Caco-2 (cell line): ENCODE results near the gene GCN1. TPM values are rescaled to one million over a fixed set of nuclear protein-coding genes. Genes with fewer than 3 reads are reported as not detected.

Experiments
- BruUV-seq: library from RNA; stranded (reverse); fragments of 400-500 nt; replicated peaks from 2 replicates; lab custom pipeline; 2021; lab: Mats Ljungman, UMichigan
- CTCF ChIA-PET: fragments of 300-600 bp; sonication (Branson Sonifier 250); formaldehyde crosslinking; loops from one replicate; lab custom pipeline; 2022; ENCODE audit warnings: antibody characterized with exemption; lab: Charles Lee
- POLR2A ChIA-PET: fragments of 300-600 bp; sonication (Branson Sonifier 250); formaldehyde crosslinking; loops from one replicate; lab custom pipeline; 2022; ENCODE audit warnings: antibody characterized with exemption; lab: Charles Lee
- DNase-seq, 2 experiments: peaks; one replicate each; pipeline versions ENCODE4 v3.0.0 to v3.0.0-alpha.2; 2020 to 2022
- H3K27me3 ChIP-seq: replicated peaks from 2 replicates; pipeline ENCODE4 v1.6.0; 2011; ENCODE audit warnings: low read length; ENCODE audit not compliant: control insufficient read depth, insufficient read depth
- H3K36me3 ChIP-seq: 2 replicates; pipeline ENCODE4 v1.5.1; 2011; ENCODE audit warnings: low read length; ENCODE audit not compliant: control insufficient read depth, insufficient read depth
- H3K4me1 ChIP-seq: fragments of 250-450 bp; sonication (Bioruptor Pico); 2 replicates; pipeline ENCODE4 v1.5.1; 2020; ENCODE audit warnings: mild to moderate bottlenecking
- H3K4me3 ChIP-seq: 2 replicates; pipeline ENCODE4 v1.5.1; 2011; ENCODE audit warnings: low read depth, mild to moderate bottlenecking, control low read depth, low read length
- H3K9me3 ChIP-seq: fragments of 250-450 bp; sonication (Bioruptor Pico); 2 replicates; pipeline ENCODE4 v1.5.1; 2020; ENCODE audit warnings: mild to moderate bottlenecking, moderate library complexity
- H3K27ac Mint-ChIP-seq: one replicate; pipeline ENCODE4 v1.8.0; 2022; ENCODE audit warnings: mixed read lengths; ENCODE audit not compliant: unreplicated experiment
- H3K27me3 Mint-ChIP-seq: one replicate; pipeline ENCODE4 v1.8.0; 2022; ENCODE audit warnings: mixed read lengths; ENCODE audit not compliant: insufficient read depth, unreplicated experiment
- H3K36me3 Mint-ChIP-seq: one replicate; pipeline ENCODE4 v1.8.0; 2022; ENCODE audit warnings: mild to moderate bottlenecking, mixed read lengths; ENCODE audit not compliant: insufficient read depth, unreplicated experiment
- H3K4me1 Mint-ChIP-seq: one replicate; pipeline ENCODE4 v1.8.0; 2022; ENCODE audit warnings: low read depth, mixed read lengths; ENCODE audit not compliant: unreplicated experiment
- H3K4me3 Mint-ChIP-seq: one replicate; pipeline ENCODE4 v1.8.0; 2022; ENCODE audit warnings: mild to moderate bottlenecking, moderate library complexity, mixed read lengths; ENCODE audit not compliant: unreplicated experiment
- H3K9me3 Mint-ChIP-seq: one replicate; pipeline ENCODE4 v1.8.0; 2022; ENCODE audit warnings: mixed read lengths; ENCODE audit not compliant: unreplicated experiment
- CTCF ChIP-seq, 2 experiments: fragments of 200-600 bp in 1 of 2; IDR thresholded peaks; 1 replicate in 1 of 2; 2 replicates in 1 of 2; pipeline versions ENCODE4 v1.5.1 to v1.8.0; 2011 to 2022; ENCODE audit warnings: antibody characterized with exemption in 1 of 2, control low read depth in 1 of 2, inconsistent platforms in 1 of 2, low read depth in 1 of 2, low read length in 1 of 2, mild to moderate bottlenecking in 1 of 2, moderate library complexity in 1 of 2; ENCODE audit not compliant: insufficient read depth in 1 of 2, severe bottlenecking in 1 of 2, unreplicated experiment in 1 of 2
- intact Hi-C: fragments of 100-400 bp; cut with micrococcal nuclease; formaldehyde crosslinking; loops from one replicate; pipeline ENCODE4 v1.10.0; 2022; ENCODE audit not compliant: unreplicated experiment
- total RNA-seq: library from RNA; stranded (reverse); gene quantifications from 2 replicates; pipeline ENCODE4 v1.2.3, GENCODE V29; 2022

The GCN1 gene
- total RNA-seq, 1 experiment from 2014 or later = 154 TPM

- Mint-ChIP-seq H3K4me1 (peaks cover 14% of the 10 kb centered on the region), H3K4me3 (no peak overlapping the region), H3K36me3 (peaks cover 95% of the 10 kb centered on the region), H3K27ac (no peak overlapping the region), H3K9me3 (no peaks in the 10 kb centered on the region), H3K27me3 (no peaks in the 10 kb centered on the region)
- peaks cover 6% of the 10 kb centered on the region for H3K36me3 ChIP-seq
- H3K4me1 ChIP-seq = peaks cover 16% of the 10 kb centered on the region
- BruUV-seq = no TSS peak
- no peak overlapping the region for H3K4me3 ChIP-seq
- no peaks in the 10 kb centered on the region for H3K27me3 ChIP-seq
- ChIA-PET CTCF (interaction anchor here (1.1 kb wide), 1 partner anchor 8 kb away, joined by 11 read pairs; no protein-coding TSS in a partner anchor), POLR2A (no interaction called here)
- DNase-seq = no peak
- intact Hi-C loops = no loop called here
- no peak for TF ChIP-seq CTCF (IDR thresholded peaks at IDR 0.05; ENCODE audit: insufficient read depth in 1 of 2, low read depth in 1 of 2, low read length in 1 of 2, severe bottlenecking in 1 of 2, unreplicated experiment in 1 of 2)
- no peaks in the 10 kb centered on the region for H3K9me3 ChIP-seq
Measured at GRCh38 chr12:120175537-120175936, 19.0 kb downstream of the GCN1 start.

GRCh38 chr12:120175062-120175461 lies 19.5 kb downstream of the GCN1 start:
- intact Hi-C loops = no loop called here
- BruUV-seq = no TSS peak
- H3K36me3 ChIP-seq = peaks cover 6% of the 10 kb centered on the region
- POLR2A ChIA-PET = interaction anchor here (1.8 kb wide), 1 partner anchor 26 kb away, joined by 7 read pairs; the partner anchor contains the start of gene RPLP0
- TF ChIP-seq CTCF (IDR thresholded peaks at IDR 0.05; ENCODE audit: insufficient read depth in 1 of 2, low read depth in 1 of 2, low read length in 1 of 2, severe bottlenecking in 1 of 2, unreplicated experiment in 1 of 2) = no peak
- peaks cover 16% of the 10 kb centered on the region for H3K4me1 ChIP-seq
- H3K27me3 ChIP-seq = no peaks in the 10 kb centered on the region
- no peak overlapping the region for H3K27ac Mint-ChIP-seq
- H3K4me3 ChIP-seq = no peak overlapping the region
- H3K4me3 Mint-ChIP-seq = no peak overlapping the region
- H3K36me3 Mint-ChIP-seq = peaks cover 95% of the 10 kb centered on the region
- no peaks in the 10 kb centered on the region for H3K9me3 Mint-ChIP-seq
- no peak for DNase-seq
- CTCF ChIA-PET = interaction anchor here (1.1 kb wide), 1 partner anchor 8 kb away, joined by 11 read pairs; no protein-coding TSS in a partner anchor
- peaks cover 14% of the 10 kb centered on the region for H3K4me1 Mint-ChIP-seq
- H3K9me3 ChIP-seq = no peaks in the 10 kb centered on the region
- H3K27me3 Mint-ChIP-seq = no peaks in the 10 kb centered on the region

- H3K9me3 Mint-ChIP-seq = no peaks in the 10 kb centered on the region
- no TSS peak for BruUV-seq
- H3K4me3 ChIP-seq = no peak overlapping the region
- H3K4me1 Mint-ChIP-seq = peaks cover 14% of the 10 kb centered on the region
- H3K36me3 ChIP-seq = peaks cover 8% of the 10 kb centered on the region
- H3K36me3 Mint-ChIP-seq = peaks cover 91% of the 10 kb centered on the region
- H3K27me3 Mint-ChIP-seq = no peaks in the 10 kb centered on the region
- CTCF ChIA-PET = interaction anchor here (0.6 to 1.2 kb wide), 3 partner anchors 16 to 56 kb away, joined by 3 read pairs; no protein-coding TSS in a partner anchor
- intact Hi-C loops = no loop called here
- no peak overlapping the region for H3K4me3 Mint-ChIP-seq
- no peaks in the 10 kb centered on the region for H3K9me3 ChIP-seq
- POLR2A ChIA-PET = interaction anchor here (1.1 to 1.3 kb wide), 2 partner anchors 30 to 119 kb away, joined by 6 to 7 read pairs; partner anchors contain the start of gene RNU4-2
- DNase-seq = no peak
- peaks cover 16% of the 10 kb centered on the region for H3K4me1 ChIP-seq
- H3K27me3 ChIP-seq = no peaks in the 10 kb centered on the region
- H3K27ac Mint-ChIP-seq = no peak overlapping the region
- TF ChIP-seq CTCF (IDR thresholded peaks at IDR 0.05; ENCODE audit: insufficient read depth in 1 of 2, low read depth in 1 of 2, low read length in 1 of 2, severe bottlenecking in 1 of 2, unreplicated experiment in 1 of 2) = no peak
Measured at GRCh38 chr12:120172053-120172452, 22.5 kb downstream of the GCN1 start.
